Epithelial cell of proximal tubule (primary cell): ENCODE data around the gene HRH2. TPM values are rescaled to one million over a fixed set of nuclear protein-coding genes. Genes with fewer than 3 reads are reported as not detected.
"Not testable (repeated sequence)": the region's sequence is repeated elsewhere in the genome, so short reads cannot be mapped to it uniquely, and the experiment has no call there.

ENCODE experiments used
- DNase-seq: peaks from one replicate; pipeline ENCODE4 v3.0.0-alpha.2; 2011; ENCODE audit warnings: low read depth
- H3K4me3 ChIP-seq: 2 replicates; pipeline ENCODE4 v1.5.1; 2011; ENCODE audit warnings: low read depth, mild to moderate bottlenecking, low read length
- CTCF ChIP-seq: conservative IDR thresholded peaks from 2 replicates; pipeline ENCODE4 v1.5.1; 2012; ENCODE audit warnings: low read depth, mild to moderate bottlenecking, low read length
- total RNA-seq: library from RNA; depleted of rRNA; stranded (reverse); fragments of >200 nt; gene quantifications from 2 replicates; pipeline ENCODE4 v1.2.3, GENCODE V29; 2015

Gene HRH2
- total RNA-seq, 1 donor from 2014 or later: 0.29 TPM

GRCh38 chr5:175640106-175640775 is 17.6 kb upstream of the HRH2 start:
- no peak for DNase-seq
- H3K4me3 ChIP-seq: no peak overlapping the region
- no peak for TF ChIP-seq CTCF

- no peak overlapping the region for H3K4me3 ChIP-seq
- TF ChIP-seq CTCF: no peak
- no peak for DNase-seq
Measured at GRCh38 chr5:175642998-175643397, 14.9 kb upstream of the HRH2 start.

GRCh38 chr5:175646251-175646650 is 11.6 kb upstream of the HRH2 start:
- no peak overlapping the region for H3K4me3 ChIP-seq
- no peak for TF ChIP-seq CTCF
- no peak for DNase-seq

GRCh38 chr5:175649967-175650366 is 7.9 kb upstream of the HRH2 start:
- TF ChIP-seq CTCF: no peak
- no peak for DNase-seq
- no peak overlapping the region for H3K4me3 ChIP-seq

- DNase-seq, H3K4me3 ChIP-seq: not testable (repeated sequence)
Measured at GRCh38 chr5:175650430-175651205, 7.3 kb upstream of the HRH2 start.

- no peak for DNase-seq
- TF ChIP-seq CTCF: no peak
- no peak overlapping the region for H3K4me3 ChIP-seq
Measured at GRCh38 chr5:175652741-175653663, 4.9 kb upstream of the HRH2 start.

GRCh38 chr5:175653763-175654162 is 4.1 kb upstream of the HRH2 start:
- TF ChIP-seq CTCF: no peak
- DNase-seq: no peak
- no peak overlapping the region for H3K4me3 ChIP-seq
